CMK (cell line): ENCODE data around the gene CDC25A.
"Not testable (repeated sequence)": the region's sequence is repeated elsewhere in the genome, so short reads cannot be mapped to it uniquely, and the experiment has no call there.

ENCODE experiments used
- DNase-seq: peaks from one replicate; pipeline ENCODE4 v3.0.0-alpha.2; 2010; ENCODE audit warnings: low read depth

Gene CDC25A

GRCh38 chr3:48188266-48189201, at the start of gene CDC25A:
TSS of gene CDC25A (minus strand) at chr3:48188417. CDS start at chr3:48187947, 470 bp downstream.
- DNase-seq = peak; percentile 97

DNA sequence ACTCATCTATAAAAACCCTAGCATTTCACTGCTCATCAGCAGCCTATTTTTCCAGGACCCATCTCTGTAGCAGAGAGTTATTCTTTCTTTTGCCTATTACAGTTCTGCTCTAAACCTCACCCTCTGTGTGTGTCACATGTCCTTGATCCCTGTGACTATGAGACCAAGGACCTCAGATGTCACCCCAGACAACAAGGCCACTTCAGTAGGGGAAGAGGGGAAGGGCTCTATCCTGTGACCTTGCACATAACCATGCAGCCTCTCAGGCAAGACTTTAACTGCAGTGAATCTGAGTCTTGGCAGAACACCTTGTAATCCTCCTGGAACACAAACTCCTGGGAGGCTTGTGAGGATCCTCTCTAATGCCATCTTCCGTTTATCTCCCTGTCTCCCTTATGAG, 48.3 kb upstream of the CDC25A start:
- no peak for DNase-seq

DNA sequence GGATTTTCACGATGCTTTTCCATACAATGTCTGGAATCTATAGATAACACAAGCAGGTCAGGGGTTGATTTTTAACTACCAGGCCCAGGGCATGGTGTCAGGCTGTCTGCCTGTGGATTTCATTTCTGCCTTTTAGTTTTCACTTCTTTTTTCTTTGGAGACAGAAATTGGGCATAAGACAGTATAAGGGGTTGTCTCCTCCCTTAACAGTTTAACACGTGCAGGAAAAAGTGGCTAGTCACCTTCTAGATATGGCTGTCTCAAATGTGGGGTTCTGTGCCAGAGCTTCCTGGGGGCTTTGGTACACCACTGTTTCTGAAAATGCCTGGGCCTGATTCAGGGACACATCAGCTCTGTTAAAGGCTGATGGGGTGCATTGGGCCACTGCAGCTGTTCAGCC, 45.3 kb upstream of the CDC25A start:
- no peak for DNase-seq

DNA sequence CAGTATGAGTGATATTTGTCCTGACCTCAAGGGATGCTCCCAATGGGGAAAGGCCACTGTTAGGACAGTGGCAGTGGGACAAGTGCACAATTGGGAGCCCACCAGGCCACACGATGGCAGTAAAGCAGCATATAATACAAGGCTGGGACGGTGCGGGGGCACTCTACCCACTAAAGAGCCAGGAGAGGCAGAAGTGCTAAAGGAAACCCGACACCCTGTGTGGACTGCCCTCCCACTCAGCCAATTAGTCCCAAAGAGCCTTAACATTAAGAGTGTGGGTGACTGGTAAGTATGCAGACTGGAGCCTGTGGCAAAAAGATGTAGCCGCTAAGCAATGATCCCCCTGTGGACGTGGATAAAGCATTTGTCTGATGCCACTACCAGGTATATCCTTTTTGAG, 44.5 kb upstream of the CDC25A start:
- DNase-seq = no peak

GRCh38 chr3:48232232-48232631, 44.0 kb upstream of the CDC25A start:
- no peak for DNase-seq

DNA sequence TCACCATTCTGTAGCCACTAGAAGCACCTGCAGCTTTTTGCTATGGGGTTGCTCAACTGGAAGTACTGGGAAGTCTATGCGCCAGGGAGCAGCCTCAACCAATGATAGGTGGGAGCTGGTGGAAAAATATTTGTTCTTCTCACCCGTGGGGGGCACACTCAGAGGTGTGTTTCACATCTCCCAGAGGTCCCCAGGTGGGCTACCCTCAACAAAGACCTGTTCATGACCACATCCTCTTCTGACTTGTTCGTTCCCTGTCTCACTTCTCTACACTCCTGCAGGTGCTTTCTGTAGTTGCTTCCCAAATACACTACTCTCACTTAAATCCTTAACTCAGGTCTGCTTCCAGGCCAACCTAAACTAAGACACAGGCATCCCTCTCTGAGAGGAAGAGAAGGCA, 38.7 kb upstream of the CDC25A start:
- DNase-seq = no peak

GRCh38 chr3:48225587-48225986, 37.4 kb upstream of the CDC25A start:
- no peak for DNase-seq

- DNase-seq = peak; percentile 67
Observed at GRCh38 chr3:48222616-48223513, 34.6 kb upstream of the CDC25A start, which contains the start of gene CAMP. TSS of gene CAMP (plus strand) at chr3:48223495. CDS start at chr3:48223512, 17 bp downstream.

GRCh38 chr3:48220746-48221145, 32.5 kb upstream of the CDC25A start:
- no peak for DNase-seq

DNA sequence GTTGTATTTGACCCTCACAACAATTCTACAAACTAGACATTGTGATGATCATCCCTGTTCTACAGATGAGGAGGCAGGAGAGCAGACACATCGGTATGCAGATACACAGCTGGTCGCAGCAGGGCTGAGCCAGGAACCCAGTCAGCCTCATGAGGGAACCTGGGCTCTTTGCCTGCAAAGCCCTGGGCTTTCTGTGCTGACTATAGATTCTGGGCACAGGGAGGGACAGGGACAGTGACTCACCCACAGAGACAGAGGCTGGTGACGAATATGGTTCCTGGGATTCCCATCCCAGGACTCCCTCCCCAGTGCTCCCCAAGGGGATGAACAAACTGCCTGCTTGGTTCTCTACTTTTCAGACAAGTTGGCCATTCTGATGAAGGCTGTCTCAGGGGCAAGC, 31.3 kb upstream of the CDC25A start:
- DNase-seq = no peak

DNA sequence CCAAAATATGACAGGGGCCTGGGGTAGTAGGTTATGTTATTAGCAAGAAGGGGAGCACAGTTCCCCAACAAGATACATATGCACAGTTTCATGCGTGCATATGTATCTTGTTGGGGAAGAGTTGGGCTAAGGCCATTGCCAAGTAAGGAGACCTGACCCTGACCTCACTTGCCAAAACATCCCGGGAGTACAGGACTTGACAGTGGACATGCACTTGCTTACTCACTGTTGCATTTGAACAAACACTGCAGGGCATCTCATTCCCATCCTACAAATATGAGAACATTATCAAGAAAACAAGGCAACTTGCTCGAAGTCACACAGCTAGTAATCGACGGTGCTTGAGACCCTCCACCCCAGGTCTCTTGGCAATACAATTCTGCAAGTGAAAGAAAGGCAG, 30.3 kb upstream of the CDC25A start:
- DNase-seq = no peak

DNA sequence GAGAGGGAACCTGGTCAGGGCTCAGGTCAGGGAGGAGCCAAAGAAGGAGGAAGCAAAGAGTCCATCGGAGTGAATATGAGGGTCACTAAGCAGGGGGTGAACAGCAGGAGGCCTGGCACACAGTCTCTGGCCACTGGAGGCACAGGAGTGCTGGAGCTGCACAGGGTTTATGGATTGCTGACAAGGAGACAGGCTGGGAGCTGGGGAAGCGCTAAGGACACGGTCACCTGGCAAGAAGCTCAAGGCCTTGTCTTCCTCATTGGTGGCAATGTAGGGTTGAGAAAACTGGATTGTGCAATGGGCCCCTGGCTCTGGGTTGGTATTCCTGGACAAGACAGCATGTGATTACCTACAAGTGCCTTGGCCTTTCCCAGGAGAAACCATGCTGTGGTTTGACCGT, 29.2 kb upstream of the CDC25A start:
- no peak for DNase-seq

DNA sequence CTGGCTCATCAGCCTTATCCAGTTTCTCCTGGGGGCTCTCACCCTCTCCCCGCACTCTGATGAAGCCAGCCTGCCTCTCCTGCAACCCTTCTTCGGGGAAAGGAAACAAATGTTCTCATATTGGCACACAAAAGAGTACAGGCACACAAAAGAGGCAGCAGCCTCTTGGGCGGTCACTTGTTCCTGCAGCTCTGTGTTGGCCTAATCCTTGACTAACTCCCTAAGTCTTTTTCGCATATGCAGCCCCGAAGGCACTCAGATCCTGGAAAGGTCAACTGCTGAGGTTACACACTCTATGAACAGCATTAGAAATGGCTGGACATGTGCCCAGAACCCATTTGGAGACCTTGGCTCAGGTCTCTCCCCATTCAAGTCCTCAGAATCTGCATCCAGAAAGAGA, 27.7 kb upstream of the CDC25A start:
- DNase-seq = no peak

- DNase-seq = no peak
Observed at GRCh38 chr3:48215466-48215865, 27.2 kb upstream of the CDC25A start.

DNA sequence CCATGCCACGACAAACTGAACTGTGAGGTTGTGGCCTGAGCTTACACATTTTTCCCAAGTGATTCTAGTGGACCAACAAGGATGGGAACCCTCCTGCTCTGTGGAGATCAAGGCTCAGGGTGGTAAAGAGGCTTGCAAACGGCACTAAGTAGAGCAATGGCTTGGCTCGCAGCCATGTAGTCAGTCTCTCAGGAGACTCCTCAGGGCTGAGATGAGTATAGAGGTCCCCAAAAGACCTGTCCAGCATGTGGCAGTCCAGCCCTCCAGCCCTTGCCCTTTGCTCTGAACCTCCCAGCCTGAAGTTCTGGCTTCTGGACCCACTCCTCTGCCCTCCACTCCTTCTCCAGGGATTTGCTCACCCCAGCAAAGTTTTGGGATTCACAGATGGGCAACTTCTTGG, 26.8 kb upstream of the CDC25A start:
- DNase-seq = no peak

DNA sequence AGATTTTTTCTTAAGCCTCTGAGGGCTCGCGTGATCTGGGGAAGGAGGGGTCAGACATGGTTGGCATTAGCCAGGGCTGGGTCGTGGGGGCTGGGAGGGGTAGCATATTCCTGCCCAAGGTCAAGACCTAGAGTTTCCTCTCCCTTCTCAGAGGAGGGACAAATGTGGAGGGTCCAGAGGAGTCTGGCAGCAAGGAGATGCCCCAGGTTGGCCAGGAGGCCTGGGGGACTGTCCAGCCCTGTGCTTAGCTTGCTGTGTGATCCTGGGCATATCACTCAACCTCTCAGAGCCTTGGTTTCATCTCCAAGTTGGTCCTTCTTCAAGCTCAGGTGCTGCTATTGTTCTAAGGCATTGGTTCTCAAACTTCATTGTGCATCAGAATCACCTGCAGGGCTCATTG, 26.0 kb upstream of the CDC25A start:
- no peak for DNase-seq

GRCh38 chr3:48211776-48212175, 23.6 kb upstream of the CDC25A start:
- DNase-seq = not testable (repeated sequence)

- DNase-seq = not testable (repeated sequence)
Observed at GRCh38 chr3:48210534-48210933, 22.3 kb upstream of the CDC25A start.

- DNase-seq = no peak
Observed at GRCh38 chr3:48209445-48209844, 21.2 kb upstream of the CDC25A start.

DNA sequence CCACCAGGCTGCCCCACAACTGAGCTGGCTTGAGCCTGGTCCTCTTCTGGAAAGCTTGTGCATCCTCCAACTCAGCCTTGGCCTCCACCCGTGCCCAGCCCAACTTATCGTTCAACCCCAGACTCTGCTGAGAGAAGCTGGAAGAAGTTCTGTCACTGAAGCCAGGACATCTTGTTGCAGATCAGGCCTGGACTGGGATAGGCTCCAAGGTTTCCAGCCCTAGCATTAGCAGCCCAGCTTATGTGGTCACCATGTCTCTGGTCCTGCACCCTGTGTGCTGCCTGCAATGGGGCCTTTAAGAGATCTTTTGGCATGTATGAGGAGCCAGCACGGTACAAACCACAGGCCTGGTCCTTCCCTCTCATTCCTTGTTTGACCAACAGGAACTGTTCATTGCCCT, 19.9 kb upstream of the CDC25A start:
- no peak for DNase-seq

- DNase-seq = no peak
Observed at GRCh38 chr3:48202632-48203031, 14.4 kb upstream of the CDC25A start.

DNA sequence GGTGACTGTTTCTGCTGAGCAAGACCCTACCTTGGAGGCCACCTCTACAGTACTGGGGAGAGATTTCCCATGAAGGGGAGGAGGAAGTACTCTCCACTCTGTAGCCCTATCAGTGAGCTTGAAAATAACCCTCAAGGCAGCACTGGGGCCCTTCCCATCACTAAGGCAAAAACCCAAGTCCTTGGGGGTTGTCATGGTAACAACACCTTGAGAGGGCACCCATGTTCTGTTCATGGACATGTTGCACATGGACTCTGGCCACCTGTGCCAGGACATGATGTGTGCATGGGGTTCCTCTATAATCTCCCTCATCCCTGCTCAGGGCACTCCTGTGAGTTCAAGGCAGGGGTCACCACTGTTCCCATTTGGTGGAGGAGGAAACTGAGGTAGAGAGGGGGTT, 10.9 kb upstream of the CDC25A start:
- DNase-seq = no peak

DNA sequence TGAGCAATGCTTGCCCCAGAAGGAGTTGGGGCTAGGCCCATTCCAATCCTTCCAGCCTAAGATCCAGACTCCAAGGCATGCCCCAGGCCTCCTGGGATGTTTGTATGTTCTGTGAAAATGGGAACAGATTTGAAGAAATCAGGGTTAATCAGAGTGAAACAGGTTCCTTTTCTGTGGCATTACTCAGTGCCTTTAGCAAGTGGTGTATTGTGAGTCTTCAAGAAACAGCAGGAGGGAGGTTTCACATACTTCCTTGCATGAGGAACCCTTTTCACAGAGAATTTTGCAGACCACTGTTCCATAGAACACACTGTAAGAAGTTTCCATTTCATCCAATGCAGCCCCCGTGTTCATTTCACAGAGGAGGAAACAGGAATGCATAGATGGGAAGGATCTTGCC, 8.4 kb upstream of the CDC25A start:
- DNase-seq = no peak
